HepG2 (cell line): Measurements from ENCODE around the gene ZBTB4. TPM values are rescaled to one million over a fixed set of nuclear protein-coding genes. Genes with fewer than 3 reads are reported as not detected.
A peak's percentile ranks its signal among the peaks of the same experiment; 100 is the strongest.

ENCODE experiments used
- CSRNP1 ChIP-seq: sonication (generic); formaldehyde crosslinking; IDR thresholded peaks from 2 replicates; pipeline ENCODE4 v1.8.1; 2023; ENCODE audit warnings: mild to moderate bottlenecking, missing genetic modification reagents
- MEIS1 ChIP-seq: sonication (generic); formaldehyde crosslinking; IDR thresholded peaks from 2 replicates; pipeline ENCODE4 v1.9.0; 2021; ENCODE audit warnings: mild to moderate bottlenecking, missing genetic modification reagents, moderate library complexity, borderline replicate concordance
- MIXL1 ChIP-seq: IDR thresholded peaks from 2 replicates; pipeline ENCODE4 v1.6.1; 2016
- NRL ChIP-seq: sonication (generic); formaldehyde crosslinking; IDR thresholded peaks from 2 replicates; pipeline ENCODE4 v1.5.0; 2020; ENCODE audit warnings: missing genetic modification reagents, mild to moderate bottlenecking, moderate library complexity, borderline replicate concordance
- PRPF4 ChIP-seq: fragments of 200-400 bp; formaldehyde crosslinking; IDR thresholded peaks from 2 replicates; pipeline ENCODE4 v1.6.1; 2016; ENCODE audit warnings: low read length, low read depth; ENCODE audit not compliant: poor library complexity, severe bottlenecking
- SATB2 ChIP-seq: sonication (generic); formaldehyde crosslinking; IDR thresholded peaks from 2 replicates; pipeline ENCODE4 v1.5.0; 2020; ENCODE audit warnings: missing genetic modification reagents
- YEATS4 ChIP-seq: sonication (generic); formaldehyde crosslinking; IDR thresholded peaks from 2 replicates; pipeline ENCODE4 v1.4.0; 2020; ENCODE audit warnings: missing genetic modification reagents, borderline replicate concordance
- ZBTB39 ChIP-seq: sonication (generic); formaldehyde crosslinking; IDR thresholded peaks from 2 replicates; pipeline ENCODE4 v1.5.0; 2020; ENCODE audit warnings: missing genetic modification reagents
- ZFY ChIP-seq: sonication (generic); formaldehyde crosslinking; IDR thresholded peaks from 2 replicates; pipeline ENCODE4 v1.4.0; 2020; ENCODE audit warnings: missing genetic modification reagents
- ZNF12 ChIP-seq: sonication (generic); formaldehyde crosslinking; IDR thresholded peaks from 2 replicates; pipeline ENCODE4 v1.5.0; 2020; ENCODE audit warnings: missing genetic modification reagents
- ZNF263 ChIP-seq: sonication (generic); formaldehyde crosslinking; IDR thresholded peaks from 2 replicates; pipeline ENCODE4 v1.4.0; 2020; ENCODE audit warnings: missing genetic modification reagents
- ZNF468 ChIP-seq: sonication (generic); formaldehyde crosslinking; IDR thresholded peaks from 2 replicates; pipeline ENCODE4 v1.8.0; 2022; ENCODE audit warnings: mild to moderate bottlenecking, moderate library complexity, missing genetic modification reagents
- ZNF550 ChIP-seq: sonication (generic); formaldehyde crosslinking; IDR thresholded peaks from 2 replicates; pipeline ENCODE4 v1.4.0; 2020; ENCODE audit warnings: mild to moderate bottlenecking, missing genetic modification reagents, borderline replicate concordance
- ZSCAN20 ChIP-seq: sonication (generic); formaldehyde crosslinking; IDR thresholded peaks from 2 replicates; pipeline ENCODE4 v1.4.0; 2020; ENCODE audit warnings: missing genetic modification reagents, mild to moderate bottlenecking, borderline replicate concordance
- polyA plus RNA-seq, 8 experiments: library from polyadenylated mRNA; depleted of rRNA in 3 of 8; stranded (reverse) in 7 of 8; unstranded in 1 of 8; fragments of >200 nt; fragmentation: Illumina TruSeq in 4 of 8; extraction: Trizol in 4 of 8; gene quantifications; 2 replicates each; pipeline versions ENCODE4 v1.2.1 to v1.2.3, GENCODE V29; 2011 to 2016; ENCODE audit warnings: low read depth in 4 of 8, missing spikeins in 1 of 8, mixed read lengths in 1 of 8; ENCODE audit not compliant: insufficient read depth in 1 of 8
- total RNA-seq, 5 experiments: library from RNA; depleted of rRNA; stranded (reverse); fragments of >200 nt; fragmentation: Illumina TruSeq; extraction: Trizol; gene quantifications; 2 replicates each; pipeline ENCODE4 v1.2.3, GENCODE V29; 2016; ENCODE audit warnings: low read depth in 1 of 5
- TF ChIP-seq, protein P1 (sequence below): sonication (generic); formaldehyde crosslinking; IDR thresholded peaks from 2 replicates; pipeline ENCODE4 v1.9.0; 2021; ENCODE audit warnings: missing genetic modification reagents, borderline replicate concordance
- TF ChIP-seq, protein P2 (sequence below): sonication (generic); formaldehyde crosslinking; IDR thresholded peaks from 2 replicates; pipeline ENCODE4; 2020; ENCODE audit warnings: missing genetic modification reagents, mild to moderate bottlenecking, borderline replicate concordance
- TF ChIP-seq, protein P3 (sequence below): sonication (generic); IDR thresholded peaks from 2 replicates; pipeline ENCODE4 v1.6.1; 2016; ENCODE audit warnings: low read depth, borderline replicate concordance

ZBTB4 gene
- total and polyA plus RNA-seq, 2 of the 13 experiments (the other 11 are each of a cell fraction or from before 2014, with no cell fraction given) = 4.3 to 7.4 TPM

GRCh38 chr17:7475764-7476422, 3.5 kb downstream of the ZBTB4 start (continued):
- TF ChIP-seq ZSCAN20 (CRISPR knock-in tag) (no peak), ZNF468 (no peak), MEIS1 (CRISPR knock-in tag) (no peak), ZBTB39 (CRISPR knock-in tag) (no peak), MIXL1 (no peak), NRL (CRISPR knock-in tag) (no peak), ZNF12 (CRISPR knock-in tag) (no peak), ZNF263 (CRISPR knock-in tag) (peak; percentile 69; the same call in 1 of the 2 replicates), ZFY (CRISPR knock-in tag) (peak; percentile 30; the same call in 1 of the 2 replicates), SATB2 (CRISPR knock-in tag) (no peak), YEATS4 (CRISPR knock-in tag) (no peak), ZNF550 (CRISPR knock-in tag) (no peak), PRPF4 (no peak), CSRNP1 (CRISPR knock-in tag) (no peak)
- TF ChIP-seq, protein P1, sequence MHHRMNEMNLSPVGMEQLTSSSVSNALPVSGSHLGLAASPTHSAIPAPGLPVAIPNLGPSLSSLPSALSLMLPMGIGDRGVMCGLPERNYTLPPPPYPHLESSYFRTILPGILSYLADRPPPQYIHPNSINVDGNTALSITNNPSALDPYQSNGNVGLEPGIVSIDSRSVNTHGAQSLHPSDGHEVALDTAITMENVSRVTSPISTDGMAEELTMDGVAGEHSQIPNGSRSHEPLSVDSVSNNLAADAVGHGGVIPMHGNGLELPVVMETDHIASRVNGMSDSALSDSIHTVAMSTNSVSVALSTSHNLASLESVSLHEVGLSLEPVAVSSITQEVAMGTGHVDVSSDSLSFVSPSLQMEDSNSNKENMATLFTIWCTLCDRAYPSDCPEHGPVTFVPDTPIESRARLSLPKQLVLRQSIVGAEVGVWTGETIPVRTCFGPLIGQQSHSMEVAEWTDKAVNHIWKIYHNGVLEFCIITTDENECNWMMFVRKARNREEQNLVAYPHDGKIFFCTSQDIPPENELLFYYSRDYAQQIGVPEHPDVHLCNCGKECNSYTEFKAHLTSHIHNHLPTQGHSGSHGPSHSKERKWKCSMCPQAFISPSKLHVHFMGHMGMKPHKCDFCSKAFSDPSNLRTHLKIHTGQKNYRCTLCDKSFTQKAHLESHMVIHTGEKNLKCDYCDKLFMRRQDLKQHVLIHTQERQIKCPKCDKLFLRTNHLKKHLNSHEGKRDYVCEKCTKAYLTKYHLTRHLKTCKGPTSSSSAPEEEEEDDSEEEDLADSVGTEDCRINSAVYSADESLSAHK (CRISPR knock-in tag) = no peak
- TF ChIP-seq, protein P2, sequence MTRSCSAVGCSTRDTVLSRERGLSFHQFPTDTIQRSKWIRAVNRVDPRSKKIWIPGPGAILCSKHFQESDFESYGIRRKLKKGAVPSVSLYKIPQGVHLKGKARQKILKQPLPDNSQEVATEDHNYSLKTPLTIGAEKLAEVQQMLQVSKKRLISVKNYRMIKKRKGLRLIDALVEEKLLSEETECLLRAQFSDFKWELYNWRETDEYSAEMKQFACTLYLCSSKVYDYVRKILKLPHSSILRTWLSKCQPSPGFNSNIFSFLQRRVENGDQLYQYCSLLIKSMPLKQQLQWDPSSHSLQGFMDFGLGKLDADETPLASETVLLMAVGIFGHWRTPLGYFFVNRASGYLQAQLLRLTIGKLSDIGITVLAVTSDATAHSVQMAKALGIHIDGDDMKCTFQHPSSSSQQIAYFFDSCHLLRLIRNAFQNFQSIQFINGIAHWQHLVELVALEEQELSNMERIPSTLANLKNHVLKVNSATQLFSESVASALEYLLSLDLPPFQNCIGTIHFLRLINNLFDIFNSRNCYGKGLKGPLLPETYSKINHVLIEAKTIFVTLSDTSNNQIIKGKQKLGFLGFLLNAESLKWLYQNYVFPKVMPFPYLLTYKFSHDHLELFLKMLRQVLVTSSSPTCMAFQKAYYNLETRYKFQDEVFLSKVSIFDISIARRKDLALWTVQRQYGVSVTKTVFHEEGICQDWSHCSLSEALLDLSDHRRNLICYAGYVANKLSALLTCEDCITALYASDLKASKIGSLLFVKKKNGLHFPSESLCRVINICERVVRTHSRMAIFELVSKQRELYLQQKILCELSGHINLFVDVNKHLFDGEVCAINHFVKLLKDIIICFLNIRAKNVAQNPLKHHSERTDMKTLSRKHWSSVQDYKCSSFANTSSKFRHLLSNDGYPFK (CRISPR knock-in tag) = no peak
- TF ChIP-seq, protein P3, sequence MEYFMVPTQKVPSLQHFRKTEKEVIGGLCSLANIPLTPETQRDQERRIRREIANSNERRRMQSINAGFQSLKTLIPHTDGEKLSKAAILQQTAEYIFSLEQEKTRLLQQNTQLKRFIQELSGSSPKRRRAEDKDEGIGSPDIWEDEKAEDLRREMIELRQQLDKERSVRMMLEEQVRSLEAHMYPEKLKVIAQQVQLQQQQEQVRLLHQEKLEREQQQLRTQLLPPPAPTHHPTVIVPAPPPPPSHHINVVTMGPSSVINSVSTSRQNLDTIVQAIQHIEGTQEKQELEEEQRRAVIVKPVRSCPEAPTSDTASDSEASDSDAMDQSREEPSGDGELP = peak; percentile 43; the same call in 1 of the 2 replicates
